Liver (tissue), 9 donors: ENCODE results near the gene MTA3. TPM values are rescaled to one million over a fixed set of nuclear protein-coding genes. Genes with fewer than 3 reads are reported as not detected.

Source experiments
- DNase-seq: peaks from one replicate; pipeline ENCODE4 v3.0.0-alpha.2; 2017; ENCODE audit warnings: low spot score
- H3K27ac ChIP-seq, 2 donors: one replicate each; pipeline ENCODE4 v1.7.0; 2013; ENCODE audit warnings: inconsistent platforms in 2 of 2, low read length in 2 of 2, control low read depth in 1 of 2, low read depth in 1 of 2, mild to moderate bottlenecking in 1 of 2
- H3K27me3 ChIP-seq, 4 donors: one replicate each; pipeline versions ENCODE4 v1.6.1 to v1.7.0; 2013; ENCODE audit warnings: low read length in 3 of 4, inconsistent platforms in 1 of 4, mild to moderate bottlenecking in 1 of 4, moderate library complexity in 1 of 4; ENCODE audit not compliant: control insufficient read depth in 4 of 4, insufficient read depth in 4 of 4
- H3K36me3 ChIP-seq, 4 donors: one replicate each; pipeline versions ENCODE4 v1.6.1 to v1.7.0; 2013; ENCODE audit warnings: low read length in 3 of 4, mild to moderate bottlenecking in 3 of 4, low read depth in 1 of 4, moderate library complexity in 1 of 4; ENCODE audit not compliant: control insufficient read depth in 4 of 4, insufficient read depth in 3 of 4
- H3K4me1 ChIP-seq, 4 donors: one replicate each; pipeline versions ENCODE4 v1.6.1 to v1.7.0; 2013; ENCODE audit warnings: low read length in 3 of 4, mild to moderate bottlenecking in 3 of 4, moderate library complexity in 1 of 4; ENCODE audit not compliant: control insufficient read depth in 4 of 4, insufficient read depth in 4 of 4
- H3K4me3 ChIP-seq, 3 donors: one replicate each; pipeline versions ENCODE4 v1.6.1 to v1.7.0; 2013; ENCODE audit warnings: low read length in 3 of 3, control low read depth in 1 of 3, low read depth in 1 of 3, mild to moderate bottlenecking in 1 of 3
- H3K9ac ChIP-seq, 2 donors: one replicate each; pipeline ENCODE4 v1.7.0; 2013; ENCODE audit warnings: low read length in 2 of 2, mild to moderate bottlenecking in 2 of 2, moderate library complexity in 2 of 2, control low read depth in 1 of 2, low read depth in 1 of 2
- H3K9me3 ChIP-seq, 4 donors: one replicate each; pipeline versions ENCODE4 v1.6.1 to v1.7.0; 2013; ENCODE audit warnings: low read length in 3 of 4; ENCODE audit not compliant: control insufficient read depth in 4 of 4
- ATF3 ChIP-seq: IDR thresholded peaks from 2 replicates; pipeline ENCODE4 v1.6.1; 2016; ENCODE audit warnings: antibody characterized with exemption
- EGR1 ChIP-seq, 2 donors: IDR thresholded peaks; 2 replicates each; pipeline ENCODE4 v1.6.1; 2016 to 2018; ENCODE audit warnings: antibody characterized with exemption in 2 of 2, low read depth in 2 of 2
- FOXA1 ChIP-seq: IDR thresholded peaks from 2 replicates; pipeline ENCODE4 v1.6.1; 2016; ENCODE audit warnings: antibody characterized with exemption
- FOXA2 ChIP-seq: IDR thresholded peaks from 2 replicates; pipeline ENCODE4 v1.6.1; 2016; ENCODE audit warnings: antibody characterized with exemption
- HNF4A ChIP-seq, 2 donors: conservative IDR thresholded peaks; 2 replicates each; pipeline ENCODE4 v1.6.1; 2016; ENCODE audit warnings: antibody characterized with exemption in 2 of 2, mild to moderate bottlenecking in 2 of 2
- JUND ChIP-seq, 2 donors: IDR thresholded peaks; 2 replicates each; pipeline ENCODE4 v1.6.1; 2016; ENCODE audit warnings: antibody characterized with exemption in 2 of 2
- MAX ChIP-seq: IDR thresholded peaks from 2 replicates; pipeline ENCODE4 v1.6.1; 2016; ENCODE audit warnings: antibody characterized with exemption
- NR2F2 ChIP-seq: IDR thresholded peaks from 2 replicates; pipeline ENCODE4 v1.6.1; 2016; ENCODE audit warnings: antibody characterized with exemption
- RAD21 ChIP-seq, 2 donors: IDR thresholded peaks; 2 replicates each; pipeline ENCODE4 v1.6.1; 2016; ENCODE audit warnings: antibody characterized with exemption in 2 of 2, mild to moderate bottlenecking in 2 of 2
- SP1 ChIP-seq: IDR thresholded peaks from 2 replicates; pipeline ENCODE4 v1.6.1; 2018; ENCODE audit warnings: antibody characterized with exemption, mild to moderate bottlenecking
- TAF1 ChIP-seq: conservative IDR thresholded peaks from 2 replicates; pipeline ENCODE4 v1.6.1; 2016; ENCODE audit warnings: antibody characterized with exemption, mild to moderate bottlenecking
- YY1 ChIP-seq: IDR thresholded peaks from 2 replicates; pipeline ENCODE4 v1.6.1; 2016; ENCODE audit warnings: antibody characterized with exemption, mild to moderate bottlenecking
- ZBTB33 ChIP-seq: IDR thresholded peaks from 2 replicates; pipeline ENCODE4 v1.6.1; 2016; ENCODE audit warnings: antibody characterized with exemption
- WGBS: extraction: QIAGEN DNeasy Blood & Tissue Kit; methylation state at CpG from one replicate; pipeline ENCODE4 v1.1.7; 2013; 5-methylcytosine and 5-hydroxymethylcytosine counted together
- polyA plus RNA-seq, 2 donors: library from polyadenylated mRNA; stranded (reverse) in 1 of 2; unstranded in 1 of 2; fragments of 200-250 nt in 1 of 2; fragments of >200 nt in 1 of 2; fragmentation: Nextera tagmentation in 1 of 2; extraction: Ambion mirVana in 1 of 2; gene quantifications; one replicate each; pipeline versions ENCODE4 v1.2.1 to v1.2.3, GENCODE V29; 2013 to 2015
- total RNA-seq, 2 donors: library from RNA; depleted of rRNA; stranded (reverse); fragments of >200 nt; gene quantifications; one replicate each; pipeline ENCODE4 v1.2.3, GENCODE V29; 2014
- TF ChIP-seq, protein P1 (sequence below): fragments of 150-350 bp; IDR thresholded peaks from 2 replicates; pipeline ENCODE4 v1.5.1; 2017; ENCODE audit warnings: improper control_type of control experiment, low read depth, low read length; ENCODE audit not compliant: missing input control
- TF ChIP-seq, protein P2 (sequence below): IDR thresholded peaks from 2 replicates; pipeline ENCODE4 v1.6.1; 2016; ENCODE audit warnings: antibody characterized with exemption, mild to moderate bottlenecking
- donor health status: healthy.
- donor health status: healthy.
- donor health status: healthy.
- donor health status: healthy.
- donor health status: healthy.

Gene MTA3
- total and polyA plus RNA-seq, 4 donors = 5.5 to 10.3 (median 6.8) TPM

DNA sequence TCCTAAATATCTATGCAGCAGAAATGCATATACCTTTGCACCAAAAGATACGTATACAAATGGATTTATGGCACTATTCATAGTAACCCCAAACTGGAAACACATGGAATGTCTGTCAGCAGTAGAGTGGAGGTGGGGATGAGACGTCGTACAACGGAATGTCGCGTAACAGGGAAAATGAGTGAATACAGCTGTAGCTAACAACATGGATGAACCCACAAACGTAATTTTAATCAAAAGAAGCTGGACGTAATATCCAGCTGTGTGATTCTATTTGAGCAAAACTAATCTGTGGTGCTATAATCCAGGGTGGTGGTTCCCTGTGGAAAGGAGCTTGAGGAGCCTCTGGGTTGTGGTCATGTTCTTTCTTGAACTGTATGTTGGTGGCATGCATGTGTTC, 89.9 kb downstream of the MTA3 start:
- 86% methylated on average over 8 of the region's 8 CpGs for WGBS
- Histone ChIP-seq H3K9me3 (no peaks in the 10 kb centered on the region), H3K4me1 (no peaks in the 10 kb centered on the region), H3K27me3 (no peaks in the 10 kb centered on the region), H3K9ac (no peak overlapping the region), H3K4me3 (no peak overlapping the region), H3K27ac (no peak overlapping the region), H3K36me3 (peaks cover 0 to 3% (median 2%) of the 10 kb centered on the region in 4 donors)
- no peak for DNase-seq
- no peak for TF ChIP-seq RAD21 (IDR thresholded peaks at IDR 0.05)
- TF ChIP-seq EGR1 (IDR thresholded peaks at IDR 0.05; ENCODE audit: low read depth in 2 of 2) = no peak
- no peak for TF ChIP-seq JUND (IDR thresholded peaks at IDR 0.05)
- TF ChIP-seq ZBTB33 = no peak
- TF ChIP-seq, protein P1, sequence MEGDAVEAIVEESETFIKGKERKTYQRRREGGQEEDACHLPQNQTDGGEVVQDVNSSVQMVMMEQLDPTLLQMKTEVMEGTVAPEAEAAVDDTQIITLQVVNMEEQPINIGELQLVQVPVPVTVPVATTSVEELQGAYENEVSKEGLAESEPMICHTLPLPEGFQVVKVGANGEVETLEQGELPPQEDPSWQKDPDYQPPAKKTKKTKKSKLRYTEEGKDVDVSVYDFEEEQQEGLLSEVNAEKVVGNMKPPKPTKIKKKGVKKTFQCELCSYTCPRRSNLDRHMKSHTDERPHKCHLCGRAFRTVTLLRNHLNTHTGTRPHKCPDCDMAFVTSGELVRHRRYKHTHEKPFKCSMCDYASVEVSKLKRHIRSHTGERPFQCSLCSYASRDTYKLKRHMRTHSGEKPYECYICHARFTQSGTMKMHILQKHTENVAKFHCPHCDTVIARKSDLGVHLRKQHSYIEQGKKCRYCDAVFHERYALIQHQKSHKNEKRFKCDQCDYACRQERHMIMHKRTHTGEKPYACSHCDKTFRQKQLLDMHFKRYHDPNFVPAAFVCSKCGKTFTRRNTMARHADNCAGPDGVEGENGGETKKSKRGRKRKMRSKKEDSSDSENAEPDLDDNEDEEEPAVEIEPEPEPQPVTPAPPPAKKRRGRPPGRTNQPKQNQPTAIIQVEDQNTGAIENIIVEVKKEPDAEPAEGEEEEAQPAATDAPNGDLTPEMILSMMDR = no peak
- TF ChIP-seq, protein P2, sequence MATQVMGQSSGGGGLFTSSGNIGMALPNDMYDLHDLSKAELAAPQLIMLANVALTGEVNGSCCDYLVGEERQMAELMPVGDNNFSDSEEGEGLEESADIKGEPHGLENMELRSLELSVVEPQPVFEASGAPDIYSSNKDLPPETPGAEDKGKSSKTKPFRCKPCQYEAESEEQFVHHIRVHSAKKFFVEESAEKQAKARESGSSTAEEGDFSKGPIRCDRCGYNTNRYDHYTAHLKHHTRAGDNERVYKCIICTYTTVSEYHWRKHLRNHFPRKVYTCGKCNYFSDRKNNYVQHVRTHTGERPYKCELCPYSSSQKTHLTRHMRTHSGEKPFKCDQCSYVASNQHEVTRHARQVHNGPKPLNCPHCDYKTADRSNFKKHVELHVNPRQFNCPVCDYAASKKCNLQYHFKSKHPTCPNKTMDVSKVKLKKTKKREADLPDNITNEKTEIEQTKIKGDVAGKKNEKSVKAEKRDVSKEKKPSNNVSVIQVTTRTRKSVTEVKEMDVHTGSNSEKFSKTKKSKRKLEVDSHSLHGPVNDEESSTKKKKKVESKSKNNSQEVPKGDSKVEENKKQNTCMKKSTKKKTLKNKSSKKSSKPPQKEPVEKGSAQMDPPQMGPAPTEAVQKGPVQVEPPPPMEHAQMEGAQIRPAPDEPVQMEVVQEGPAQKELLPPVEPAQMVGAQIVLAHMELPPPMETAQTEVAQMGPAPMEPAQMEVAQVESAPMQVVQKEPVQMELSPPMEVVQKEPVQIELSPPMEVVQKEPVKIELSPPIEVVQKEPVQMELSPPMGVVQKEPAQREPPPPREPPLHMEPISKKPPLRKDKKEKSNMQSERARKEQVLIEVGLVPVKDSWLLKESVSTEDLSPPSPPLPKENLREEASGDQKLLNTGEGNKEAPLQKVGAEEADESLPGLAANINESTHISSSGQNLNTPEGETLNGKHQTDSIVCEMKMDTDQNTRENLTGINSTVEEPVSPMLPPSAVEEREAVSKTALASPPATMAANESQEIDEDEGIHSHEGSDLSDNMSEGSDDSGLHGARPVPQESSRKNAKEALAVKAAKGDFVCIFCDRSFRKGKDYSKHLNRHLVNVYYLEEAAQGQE = no peak
- TF ChIP-seq NR2F2 = no peak

DNA sequence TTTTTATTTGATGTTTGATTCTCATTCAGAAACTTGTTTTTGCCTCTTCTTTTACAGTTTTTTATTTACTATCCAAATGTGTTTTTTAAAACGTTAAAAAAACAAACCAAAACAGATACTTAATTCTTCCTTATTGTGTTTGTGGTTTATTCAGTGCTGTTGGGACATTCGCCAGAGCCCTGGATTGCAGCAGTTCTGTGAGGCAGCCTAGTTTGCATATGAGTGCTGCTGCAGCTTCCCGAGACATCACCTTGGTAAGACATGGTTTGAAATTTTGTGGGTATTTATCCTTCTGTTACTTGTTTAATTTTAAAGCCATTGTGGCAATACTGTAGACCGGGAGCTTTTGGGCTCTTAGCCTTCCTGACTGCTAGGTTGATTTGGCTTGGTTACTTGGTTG, 91.2 kb downstream of the MTA3 start:
- Histone ChIP-seq H3K4me1 (peaks cover 0 to 2% (median under 1%) of the 10 kb centered on the region in 4 donors), H3K27ac (no peak overlapping the region), H3K4me3 (no peak overlapping the region), H3K9ac (no peak overlapping the region), H3K36me3 (peaks cover 0 to 3% (median 2%) of the 10 kb centered on the region in 4 donors), H3K27me3 (no peaks in the 10 kb centered on the region), H3K9me3 (no peaks in the 10 kb centered on the region)
- WGBS = 72% methylated on average over 4 of the region's 4 CpGs
- no peak for DNase-seq
- TF ChIP-seq ATF3 (no peak), HNF4A (conservative IDR thresholded peaks at IDR 0.05) (no peak), RAD21 (IDR thresholded peaks at IDR 0.05) (no peak), TAF1 (no peak), MAX (no peak), JUND (IDR thresholded peaks at IDR 0.05) (no peak), YY1 (no peak), FOXA2 (no peak), NR2F2 (no peak), ZBTB33 (no peak), SP1 (no peak), FOXA1 (no peak), EGR1 (IDR thresholded peaks at IDR 0.05; ENCODE audit: low read depth in 2 of 2) (no peak)
- TF ChIP-seq, protein P2 = no peak
- TF ChIP-seq, protein P1 = no peak
